Panc1 (cell line): ENCODE measurements around the gene NOX4.
"Not testable (repeated sequence)": the region's sequence is repeated elsewhere in the genome, so short reads cannot be mapped to it uniquely, and the experiment has no call there.

Experiments
- POLR2AphosphoS5 ChIP-seq: IDR thresholded peaks from 2 replicates; pipeline ENCODE4 v1.6.1; 2012; ENCODE audit warnings: mild to moderate bottlenecking, low read depth, low read length, moderate library complexity
- SIN3A ChIP-seq: IDR thresholded peaks from 2 replicates; pipeline ENCODE4 v1.6.1; 2012; ENCODE audit warnings: low read depth, mild to moderate bottlenecking, low read length, moderate library complexity, borderline replicate concordance; ENCODE audit not compliant: insufficient read depth
- TCF7L2 ChIP-seq: IDR thresholded peaks from 2 replicates; pipeline ENCODE4 v1.6.1; 2011; ENCODE audit warnings: mild to moderate bottlenecking, low read depth, low read length, inconsistent platforms
- TF ChIP-seq, protein P1 (sequence below): fragments of 450-650 bp; IDR thresholded peaks from 2 replicates; pipeline ENCODE4 v1.5.1; 2017; ENCODE audit warnings: mild to moderate bottlenecking
- TF ChIP-seq, protein P2 (sequence below), 2 experiments: IDR thresholded peaks; 2 replicates each; pipeline ENCODE4 v1.6.1; 2011 to 2012; ENCODE audit warnings: low read depth in 2 of 2, control low read depth in 1 of 2, low read length in 1 of 2, mild to moderate bottlenecking in 1 of 2, moderate library complexity in 1 of 2; ENCODE audit not compliant: insufficient read depth in 1 of 2

DNA sequence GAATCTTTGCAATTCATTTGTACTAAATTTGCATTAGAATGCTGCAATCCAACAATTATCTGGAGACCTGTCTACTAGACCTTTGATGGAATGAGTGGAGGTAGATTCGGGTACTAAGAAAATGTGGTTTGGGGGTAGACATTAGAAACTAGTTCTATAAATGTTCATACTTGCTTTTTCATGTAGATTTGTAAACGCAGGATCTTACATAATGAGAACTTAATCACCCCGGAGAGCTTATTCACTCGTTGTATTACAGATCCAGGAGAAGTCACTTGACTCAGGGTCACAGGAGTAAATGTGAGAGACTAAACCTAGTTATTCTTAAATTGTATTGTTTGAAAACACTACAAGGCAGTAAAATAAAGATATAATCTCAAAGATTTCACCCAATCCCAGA, 159.2 kb downstream of the NOX4 start:
- TF ChIP-seq, protein P1, sequence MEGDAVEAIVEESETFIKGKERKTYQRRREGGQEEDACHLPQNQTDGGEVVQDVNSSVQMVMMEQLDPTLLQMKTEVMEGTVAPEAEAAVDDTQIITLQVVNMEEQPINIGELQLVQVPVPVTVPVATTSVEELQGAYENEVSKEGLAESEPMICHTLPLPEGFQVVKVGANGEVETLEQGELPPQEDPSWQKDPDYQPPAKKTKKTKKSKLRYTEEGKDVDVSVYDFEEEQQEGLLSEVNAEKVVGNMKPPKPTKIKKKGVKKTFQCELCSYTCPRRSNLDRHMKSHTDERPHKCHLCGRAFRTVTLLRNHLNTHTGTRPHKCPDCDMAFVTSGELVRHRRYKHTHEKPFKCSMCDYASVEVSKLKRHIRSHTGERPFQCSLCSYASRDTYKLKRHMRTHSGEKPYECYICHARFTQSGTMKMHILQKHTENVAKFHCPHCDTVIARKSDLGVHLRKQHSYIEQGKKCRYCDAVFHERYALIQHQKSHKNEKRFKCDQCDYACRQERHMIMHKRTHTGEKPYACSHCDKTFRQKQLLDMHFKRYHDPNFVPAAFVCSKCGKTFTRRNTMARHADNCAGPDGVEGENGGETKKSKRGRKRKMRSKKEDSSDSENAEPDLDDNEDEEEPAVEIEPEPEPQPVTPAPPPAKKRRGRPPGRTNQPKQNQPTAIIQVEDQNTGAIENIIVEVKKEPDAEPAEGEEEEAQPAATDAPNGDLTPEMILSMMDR: not testable (repeated sequence)
- TF ChIP-seq POLR2AphosphoS5, TCF7L2, SIN3A: not testable (repeated sequence)
- TF ChIP-seq, protein P2, sequence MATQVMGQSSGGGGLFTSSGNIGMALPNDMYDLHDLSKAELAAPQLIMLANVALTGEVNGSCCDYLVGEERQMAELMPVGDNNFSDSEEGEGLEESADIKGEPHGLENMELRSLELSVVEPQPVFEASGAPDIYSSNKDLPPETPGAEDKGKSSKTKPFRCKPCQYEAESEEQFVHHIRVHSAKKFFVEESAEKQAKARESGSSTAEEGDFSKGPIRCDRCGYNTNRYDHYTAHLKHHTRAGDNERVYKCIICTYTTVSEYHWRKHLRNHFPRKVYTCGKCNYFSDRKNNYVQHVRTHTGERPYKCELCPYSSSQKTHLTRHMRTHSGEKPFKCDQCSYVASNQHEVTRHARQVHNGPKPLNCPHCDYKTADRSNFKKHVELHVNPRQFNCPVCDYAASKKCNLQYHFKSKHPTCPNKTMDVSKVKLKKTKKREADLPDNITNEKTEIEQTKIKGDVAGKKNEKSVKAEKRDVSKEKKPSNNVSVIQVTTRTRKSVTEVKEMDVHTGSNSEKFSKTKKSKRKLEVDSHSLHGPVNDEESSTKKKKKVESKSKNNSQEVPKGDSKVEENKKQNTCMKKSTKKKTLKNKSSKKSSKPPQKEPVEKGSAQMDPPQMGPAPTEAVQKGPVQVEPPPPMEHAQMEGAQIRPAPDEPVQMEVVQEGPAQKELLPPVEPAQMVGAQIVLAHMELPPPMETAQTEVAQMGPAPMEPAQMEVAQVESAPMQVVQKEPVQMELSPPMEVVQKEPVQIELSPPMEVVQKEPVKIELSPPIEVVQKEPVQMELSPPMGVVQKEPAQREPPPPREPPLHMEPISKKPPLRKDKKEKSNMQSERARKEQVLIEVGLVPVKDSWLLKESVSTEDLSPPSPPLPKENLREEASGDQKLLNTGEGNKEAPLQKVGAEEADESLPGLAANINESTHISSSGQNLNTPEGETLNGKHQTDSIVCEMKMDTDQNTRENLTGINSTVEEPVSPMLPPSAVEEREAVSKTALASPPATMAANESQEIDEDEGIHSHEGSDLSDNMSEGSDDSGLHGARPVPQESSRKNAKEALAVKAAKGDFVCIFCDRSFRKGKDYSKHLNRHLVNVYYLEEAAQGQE (IDR thresholded peaks at IDR 0.05; ENCODE audit: insufficient read depth in 1 of 2, low read depth in 2 of 2, low read length in 1 of 2): not testable (repeated sequence)
